HG03457 (cell line): ENCODE measurements around the gene UGT1A5.

Source experiments
- ATAC-seq: cut with Tn5 transposase; IDR thresholded peaks from one replicate; pipeline ENCODE4 v1.9.1; 2021; ENCODE audit warnings: moderate number of reproducible peaks; ENCODE audit not compliant: unreplicated experiment

Gene UGT1A5

GRCh38 chr2:233712611-233713261 lies at the start of gene UGT1A5:
TSS of gene UGT1A5 (plus strand) at chr2:233712907. CDS start at chr2:233712992, 85 bp downstream.
- ATAC-seq = no peak

- no peak for ATAC-seq
Measured at GRCh38 chr2:233663911-233664310, 48.8 kb upstream of the UGT1A5 start.

GRCh38 chr2:233668605-233669260 lies 44.0 kb upstream of the UGT1A5 start:
- no peak for ATAC-seq

DNA sequence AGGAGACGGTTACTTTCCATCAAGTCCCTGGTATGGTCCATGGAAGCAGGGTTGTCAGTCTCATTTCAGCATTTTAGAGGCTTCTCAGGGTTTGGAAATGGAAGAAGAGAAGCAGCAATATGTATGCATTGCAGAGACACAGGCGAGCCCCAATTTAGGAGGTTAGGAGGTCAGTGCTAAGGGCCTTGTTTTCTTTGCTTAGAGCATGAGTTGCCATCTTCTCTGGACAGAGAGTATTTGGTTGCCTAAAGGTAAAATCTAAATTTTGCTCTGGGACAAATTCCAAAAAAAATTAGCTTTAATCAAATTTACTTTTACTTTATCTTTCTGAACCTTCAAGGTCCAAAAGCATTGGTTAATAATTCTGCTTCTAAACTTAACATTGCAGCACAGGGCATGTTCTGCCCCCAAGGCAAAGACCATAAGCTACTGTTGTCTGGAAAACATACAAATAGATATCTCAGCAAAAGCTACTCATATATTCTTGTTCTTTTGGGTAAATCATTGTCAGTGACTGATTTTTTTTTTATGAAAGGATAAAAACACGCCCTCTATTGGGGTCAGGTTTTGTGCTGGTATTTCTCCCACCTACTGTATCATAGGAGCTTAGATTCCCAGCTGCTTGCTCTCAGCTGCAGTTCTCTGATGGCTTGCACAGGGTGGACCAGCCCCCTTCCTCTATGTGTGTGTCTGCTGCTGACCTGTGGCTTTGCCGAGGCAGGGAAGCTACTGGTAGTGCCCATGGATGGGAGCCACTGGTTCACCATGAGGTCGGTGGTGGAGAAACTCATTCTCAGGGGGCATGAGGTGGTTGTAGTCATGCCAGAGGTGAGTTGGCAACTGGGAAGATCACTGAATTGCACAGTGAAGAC lies 41.2 kb upstream of the UGT1A5 start, which contains the start of gene UGT1A9:
Gene UGT1A9 (plus strand): TSS at position 609 of the 872 bp plus-strand sequence. CDS start 37 bp downstream, at position 646.
- ATAC-seq = no peak

DNA sequence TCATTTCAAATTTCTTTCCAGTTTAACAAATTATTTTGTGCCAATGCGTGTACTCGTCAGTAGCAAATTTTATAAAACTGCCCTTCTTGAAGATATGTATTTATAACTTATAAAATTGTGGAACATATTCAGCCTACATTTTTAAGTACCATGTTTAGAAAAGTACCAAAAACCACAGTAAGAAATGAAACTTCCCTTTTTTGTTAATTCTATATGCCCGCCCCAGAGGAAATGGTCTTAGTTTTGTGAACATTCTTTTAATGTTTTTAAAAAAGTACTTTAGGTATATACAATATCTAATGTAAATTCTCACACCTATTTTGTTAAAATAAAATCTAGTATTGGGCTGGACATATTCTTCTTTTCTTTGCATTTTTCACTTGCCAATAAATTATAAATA lies 39.8 kb upstream of the UGT1A5 start:
- no peak for ATAC-seq

GRCh38 chr2:233673896-233674295 lies 38.8 kb upstream of the UGT1A5 start:
- ATAC-seq = no peak

- ATAC-seq = no peak
Measured at GRCh38 chr2:233674314-233674713, 38.4 kb upstream of the UGT1A5 start.

DNA sequence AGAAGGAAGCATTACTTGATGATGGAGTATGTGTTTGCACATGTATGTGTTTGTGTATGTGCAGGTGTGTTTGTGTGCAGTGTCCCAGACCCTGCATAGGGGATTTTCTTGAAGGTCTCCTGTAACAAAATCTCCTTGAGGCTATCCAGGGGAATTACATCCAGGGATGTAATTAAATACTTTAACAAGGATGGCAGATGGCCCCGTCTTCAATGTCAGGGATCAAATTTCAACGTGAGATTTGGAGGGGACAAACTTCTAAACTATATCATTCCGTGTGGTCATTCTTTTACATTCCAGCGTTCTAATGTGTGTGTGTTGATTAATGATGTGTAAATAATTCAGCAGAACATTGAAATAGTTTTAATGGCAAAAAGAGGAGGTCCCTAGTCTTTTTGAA lies 37.7 kb upstream of the UGT1A5 start:
- ATAC-seq = no peak

GRCh38 chr2:233676046-233676445 lies 36.7 kb upstream of the UGT1A5 start:
- ATAC-seq = no peak

DNA sequence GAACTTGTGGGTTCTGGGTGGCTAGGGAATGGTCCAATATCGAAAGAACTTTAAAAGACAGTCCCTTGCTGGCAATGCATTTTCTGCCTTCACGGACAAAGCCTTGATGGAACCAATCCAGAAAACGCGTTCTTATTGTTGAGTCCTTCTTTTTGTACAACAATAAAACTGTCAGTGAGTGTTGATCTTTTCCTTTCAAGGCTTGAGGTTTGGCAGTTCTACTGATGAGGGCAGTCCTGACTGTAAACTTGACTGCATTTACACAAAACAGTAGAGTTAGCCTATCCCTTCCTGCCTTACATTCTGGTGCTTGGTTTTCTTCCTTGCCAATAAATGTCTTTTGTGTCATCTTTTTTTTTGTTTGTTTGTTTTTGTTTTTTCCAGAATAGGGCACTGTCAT lies 33.5 kb upstream of the UGT1A5 start:
- ATAC-seq = no peak

GRCh38 chr2:233680361-233681045 lies 32.2 kb upstream of the UGT1A5 start:
- ATAC-seq = no peak

- no peak for ATAC-seq
Measured at GRCh38 chr2:233681521-233682099, 31.1 kb upstream of the UGT1A5 start, which contains the start of gene UGT1A7. TSS of gene UGT1A7 (plus strand) at chr2:233681901. CDS start at chr2:233681938, 37 bp downstream.

DNA sequence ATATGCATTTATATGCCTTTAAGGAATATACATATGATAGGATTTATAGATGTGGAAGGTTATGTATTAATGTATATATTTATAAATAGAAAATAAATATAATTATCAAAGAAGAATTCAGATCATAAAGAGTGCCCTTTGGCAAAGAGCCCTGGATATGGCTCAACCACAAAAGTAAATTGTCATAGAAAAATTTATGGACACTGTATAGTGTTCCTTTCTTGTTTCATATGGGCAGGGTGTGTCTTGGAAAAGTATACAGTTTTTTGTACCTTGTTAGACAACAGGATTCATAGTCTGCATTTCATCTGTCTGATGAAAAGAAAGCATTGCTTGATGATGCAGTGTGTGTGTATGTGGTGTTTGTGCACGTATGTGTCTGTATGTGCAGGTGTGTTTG lies 28.1 kb upstream of the UGT1A5 start:
- no peak for ATAC-seq

GRCh38 chr2:233686928-233687327 lies 25.8 kb upstream of the UGT1A5 start:
- ATAC-seq = no peak

DNA sequence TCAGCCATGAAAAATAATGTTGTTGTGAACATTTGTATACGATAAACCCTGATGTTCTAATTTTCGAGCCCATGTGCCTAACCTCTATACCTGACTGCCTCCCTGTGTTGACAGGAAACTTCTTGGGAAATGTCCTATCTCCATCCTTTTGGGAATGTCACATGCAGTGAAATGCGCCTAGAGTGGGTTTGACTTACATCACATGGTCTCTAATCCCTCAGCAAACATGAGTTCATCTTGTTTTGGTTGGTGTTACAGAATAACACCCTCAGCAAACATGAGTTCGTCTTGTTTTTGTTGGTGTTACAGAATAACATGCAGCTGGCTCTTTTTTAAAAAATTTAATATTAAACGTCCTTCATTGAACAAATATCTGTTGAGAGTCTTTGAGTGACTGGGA lies 24.4 kb upstream of the UGT1A5 start:
- ATAC-seq = no peak

DNA sequence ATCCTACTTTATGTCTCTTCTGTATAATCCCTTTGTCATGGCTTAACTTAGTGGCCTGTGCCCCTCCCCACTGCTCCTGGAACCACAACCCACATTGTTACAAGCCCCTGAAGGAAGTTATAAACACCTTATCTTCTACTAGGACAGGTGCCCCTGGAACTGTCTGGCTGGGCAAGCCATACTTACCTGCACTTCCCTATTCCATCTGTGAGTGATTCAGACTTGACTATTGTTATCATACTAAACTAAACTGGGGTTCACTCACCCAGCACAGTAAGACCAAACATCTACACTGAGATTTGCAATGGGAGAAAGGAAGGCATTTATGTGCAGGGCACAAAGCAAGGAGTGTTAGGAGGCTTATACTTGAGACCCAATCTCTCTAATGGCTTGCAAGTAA lies 23.7 kb upstream of the UGT1A5 start:
- no peak for ATAC-seq

DNA sequence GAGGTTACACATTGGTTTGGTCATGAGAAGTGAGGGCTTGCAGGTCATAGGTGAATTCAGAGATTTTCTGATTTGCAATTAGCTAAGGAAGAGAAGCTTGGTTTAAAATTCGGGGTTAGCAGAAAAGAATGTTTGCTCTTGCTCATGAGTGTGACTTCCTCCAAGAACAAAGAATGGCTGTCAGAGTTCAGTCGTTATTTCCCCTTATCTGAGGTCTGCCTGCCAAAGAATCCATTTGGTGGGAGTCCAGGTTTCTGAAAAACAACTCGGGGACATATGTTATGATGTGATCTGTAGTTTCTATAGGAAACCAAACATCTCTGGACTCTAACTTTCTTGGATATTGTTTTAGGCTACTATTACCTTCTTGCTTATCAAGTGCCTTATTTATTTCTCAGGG lies 23.2 kb upstream of the UGT1A5 start:
- ATAC-seq = no peak

- no peak for ATAC-seq
Measured at GRCh38 chr2:233690444-233690843, 22.3 kb upstream of the UGT1A5 start.

DNA sequence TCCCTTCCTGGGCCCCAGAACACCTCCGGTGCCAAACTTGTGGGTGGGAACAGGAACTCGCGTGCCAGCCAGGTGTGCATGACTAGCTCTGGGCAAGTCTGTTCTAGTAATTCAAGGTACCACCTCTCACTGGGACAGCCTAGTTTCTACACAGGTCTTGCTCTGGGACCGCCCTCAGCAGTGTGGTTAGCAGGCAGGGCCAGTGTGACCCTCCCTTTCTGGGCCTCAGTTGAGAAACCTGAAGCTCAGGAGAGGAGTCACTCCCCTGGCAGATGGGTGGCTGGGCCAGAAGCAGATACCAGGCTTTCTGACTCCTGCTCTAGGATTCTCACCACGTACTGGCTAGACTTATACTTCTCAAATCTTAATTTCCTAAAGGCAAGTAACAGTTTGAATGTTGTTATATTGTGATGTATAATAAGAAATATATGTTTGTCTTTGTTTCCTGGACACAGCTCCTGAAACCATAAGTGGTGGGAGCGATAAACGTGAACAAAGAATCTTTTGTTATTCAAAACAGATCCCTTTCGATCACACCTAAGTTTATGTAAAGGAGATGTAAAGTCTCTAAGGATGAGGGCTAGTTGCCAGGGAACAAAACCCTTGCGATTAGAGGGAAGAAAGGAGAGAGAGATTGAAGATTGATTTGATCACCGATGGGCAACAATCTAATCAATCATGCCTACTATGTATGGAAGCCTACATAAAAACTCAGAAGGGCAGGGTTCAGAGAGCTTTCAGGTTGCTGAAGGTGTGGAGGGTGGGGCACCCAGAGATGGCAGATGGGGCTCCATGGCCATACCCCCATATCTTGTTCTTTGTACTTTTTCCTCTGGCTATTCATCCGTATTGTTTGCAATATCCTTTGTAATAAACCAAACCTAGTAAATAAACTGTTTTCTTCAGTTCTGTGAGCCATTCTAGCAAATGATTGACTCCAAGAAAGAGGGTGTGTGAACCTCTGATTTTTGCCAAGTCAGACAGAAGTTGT lies 21.0 kb upstream of the UGT1A5 start:
- ATAC-seq = no peak
